Fibroblast of villous mesenchyme (primary cell): ENCODE data around the gene CASP8. TPM values are rescaled to one million over a fixed set of nuclear protein-coding genes. Genes with fewer than 3 reads are reported as not detected.

Source experiments
- DNase-seq: peaks from one replicate; pipeline ENCODE4 v3.0.0-alpha.2; 2010; ENCODE audit warnings: low read depth
- H3K4me3 ChIP-seq: 2 replicates; pipeline ENCODE4 v1.5.1; 2011; ENCODE audit warnings: low read depth, mild to moderate bottlenecking, low read length
- CTCF ChIP-seq: IDR thresholded peaks from 2 replicates; pipeline ENCODE4 v1.5.1; 2012; ENCODE audit warnings: low read depth, mild to moderate bottlenecking, low read length; ENCODE audit not compliant: insufficient read depth
- total RNA-seq: library from RNA; depleted of rRNA; stranded (reverse); fragments of >200 nt; gene quantifications from 2 replicates; pipeline ENCODE4 v1.2.3, GENCODE V29; 2012

The CASP8 gene
- total RNA-seq, 1 donor, result 22.0 TPM

- no peak for TF ChIP-seq CTCF
- DNase-seq, result no peak
- no peak overlapping the region for H3K4me3 ChIP-seq
Measured at GRCh38 chr2:201244829-201245228, 15.5 kb upstream of the CASP8 start.

- TF ChIP-seq CTCF, result no peak
- DNase-seq, result no peak
- no peak overlapping the region for H3K4me3 ChIP-seq
Measured at GRCh38 chr2:201246280-201246679, 14.1 kb upstream of the CASP8 start.

DNA sequence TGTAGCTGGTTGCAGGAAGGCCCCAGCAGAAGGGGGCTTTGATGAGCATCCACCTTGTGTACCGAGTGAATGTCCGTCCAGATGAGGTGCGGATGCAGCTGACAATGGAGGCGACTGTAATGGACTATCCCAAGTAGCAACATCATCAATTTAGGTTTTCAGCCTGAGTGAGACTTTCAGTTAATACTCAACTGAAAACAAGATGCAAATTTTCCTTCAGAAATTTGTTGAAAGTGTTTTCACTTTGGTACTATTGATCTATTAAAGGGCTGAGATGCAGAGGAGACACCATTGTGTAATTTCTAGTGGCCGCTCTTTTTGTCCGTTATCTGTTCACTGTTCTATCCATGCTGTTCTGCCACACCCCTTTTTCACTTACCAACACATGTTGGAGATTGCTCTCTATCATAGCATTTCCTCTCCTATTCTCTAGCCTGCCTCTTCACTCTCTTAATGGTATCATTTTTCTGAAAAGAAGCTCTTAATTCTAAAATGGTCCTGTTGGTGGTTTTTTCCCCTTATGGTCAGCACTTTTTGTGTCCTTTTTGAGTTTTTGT is 12.0 kb upstream of the CASP8 start:
- no peak for TF ChIP-seq CTCF
- DNase-seq, result no peak
- H3K4me3 ChIP-seq, result no peak overlapping the region

DNA sequence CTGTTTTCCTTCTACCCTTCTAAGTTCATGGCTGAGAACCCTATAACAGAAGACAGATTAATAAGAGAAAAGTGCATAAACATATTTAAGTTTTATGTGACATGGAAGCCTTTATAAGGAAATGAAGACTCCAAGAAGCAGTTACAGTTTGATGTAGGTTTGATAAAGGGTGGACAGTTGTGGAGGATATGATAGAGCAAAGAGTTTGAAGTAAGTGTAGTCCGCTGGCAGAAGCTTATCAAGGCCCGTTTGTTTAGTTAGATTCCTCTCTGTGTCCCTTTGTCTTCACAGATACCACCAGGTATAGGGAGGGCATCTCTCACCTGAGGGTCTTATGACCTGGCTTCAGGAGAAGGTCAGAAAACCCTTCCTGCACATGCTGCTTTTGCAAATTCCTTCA is 10.4 kb upstream of the CASP8 start:
- TF ChIP-seq CTCF, result no peak
- DNase-seq, result no peak

DNA sequence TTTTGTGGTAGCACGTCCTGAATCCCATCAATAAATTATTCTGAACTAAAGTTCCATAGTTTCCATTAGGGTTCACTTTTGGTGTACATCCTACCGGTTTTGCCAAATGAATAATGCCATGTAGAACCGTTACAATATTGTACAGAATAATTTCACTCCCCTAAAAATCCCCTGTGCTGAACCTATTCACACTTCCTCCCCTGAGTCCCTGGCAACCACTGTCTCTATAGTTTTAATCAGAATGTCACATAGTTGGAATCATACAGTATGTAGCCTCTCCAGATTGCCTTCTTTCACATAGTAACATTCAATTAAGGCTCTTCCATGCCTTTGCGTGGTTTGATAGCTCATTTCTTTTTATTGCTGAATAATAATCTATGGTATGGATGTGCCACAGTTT is 9.6 kb upstream of the CASP8 start:
- DNase-seq, result no peak
- H3K4me3 ChIP-seq, result no peak overlapping the region
- TF ChIP-seq CTCF, result no peak

More for the DNA sequence above, 10.4 kb upstream of the CASP8 start:
- H3K4me3 ChIP-seq, result no peak overlapping the region

- no peak for TF ChIP-seq CTCF
Measured at GRCh38 chr2:201254081-201254730, 6.1 kb upstream of the CASP8 start.

DNA sequence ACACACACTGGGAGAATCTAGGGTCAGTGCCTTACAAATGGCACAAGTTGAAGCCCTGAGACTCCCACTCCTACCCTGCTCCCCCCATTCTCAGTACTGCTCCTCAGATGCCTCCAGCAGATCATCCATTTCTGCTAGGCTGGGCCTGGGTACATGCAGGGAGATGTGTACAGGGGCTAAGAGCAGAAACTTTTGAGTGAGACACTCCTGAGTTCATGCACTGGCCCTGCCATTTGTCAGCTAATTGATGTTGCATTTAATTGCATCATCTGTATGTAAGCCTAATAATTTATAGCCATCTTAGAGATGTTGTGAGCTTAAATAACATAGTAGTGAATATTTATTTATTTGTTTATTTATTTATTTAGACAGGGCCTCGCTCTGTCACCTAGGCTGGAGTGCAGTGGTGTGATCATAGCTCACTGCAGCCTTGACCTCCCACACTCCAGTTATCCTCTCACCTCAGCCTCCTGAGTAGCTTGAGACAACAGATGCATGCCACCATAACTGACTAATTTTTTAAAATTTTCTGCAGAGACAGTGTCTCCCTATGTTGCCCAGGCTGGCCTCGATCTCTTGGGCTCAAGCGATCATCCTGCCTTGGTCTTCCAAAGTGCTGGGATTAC is 4.8 kb upstream of the CASP8 start:
- DNase-seq, result no peak
- H3K4me3 ChIP-seq, result no peak overlapping the region
- TF ChIP-seq CTCF, result no peak

More at GRCh38 chr2:201254081-201254730, 6.1 kb upstream of the CASP8 start:
- H3K4me3 ChIP-seq, result no peak overlapping the region
- DNase-seq, result peak; percentile 36
